ENCODE measurements around the gene NRXN3.

Gene NRXN3

DNA sequence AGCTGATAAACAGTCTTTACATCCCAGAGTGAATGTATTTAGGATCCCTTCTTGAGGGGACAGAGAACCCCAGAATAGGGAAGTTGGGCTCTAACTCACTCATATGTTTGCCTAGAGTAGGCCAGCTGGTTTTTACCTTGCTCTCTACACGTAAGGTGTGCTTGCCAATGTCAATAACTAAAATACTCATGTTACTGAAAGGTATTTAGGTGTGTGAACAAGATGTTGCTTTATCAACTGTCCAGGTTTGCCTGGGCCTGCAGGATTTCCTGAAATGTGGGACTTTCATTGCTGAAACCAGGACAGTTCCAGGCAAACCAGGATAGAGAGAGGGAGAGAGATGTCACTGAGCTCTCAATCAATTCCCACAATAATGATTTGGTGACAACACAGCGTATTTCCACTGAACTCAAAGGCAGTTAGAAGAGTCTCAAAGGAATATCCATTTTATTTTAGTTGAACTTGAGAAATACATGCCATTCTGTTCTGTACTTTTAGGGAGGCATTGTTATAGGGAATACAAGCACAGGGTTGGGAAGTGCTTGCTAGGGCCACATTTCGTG is 171.7 kb downstream of the NRXN3 start:
- TF ChIP-seq, protein P1, sequence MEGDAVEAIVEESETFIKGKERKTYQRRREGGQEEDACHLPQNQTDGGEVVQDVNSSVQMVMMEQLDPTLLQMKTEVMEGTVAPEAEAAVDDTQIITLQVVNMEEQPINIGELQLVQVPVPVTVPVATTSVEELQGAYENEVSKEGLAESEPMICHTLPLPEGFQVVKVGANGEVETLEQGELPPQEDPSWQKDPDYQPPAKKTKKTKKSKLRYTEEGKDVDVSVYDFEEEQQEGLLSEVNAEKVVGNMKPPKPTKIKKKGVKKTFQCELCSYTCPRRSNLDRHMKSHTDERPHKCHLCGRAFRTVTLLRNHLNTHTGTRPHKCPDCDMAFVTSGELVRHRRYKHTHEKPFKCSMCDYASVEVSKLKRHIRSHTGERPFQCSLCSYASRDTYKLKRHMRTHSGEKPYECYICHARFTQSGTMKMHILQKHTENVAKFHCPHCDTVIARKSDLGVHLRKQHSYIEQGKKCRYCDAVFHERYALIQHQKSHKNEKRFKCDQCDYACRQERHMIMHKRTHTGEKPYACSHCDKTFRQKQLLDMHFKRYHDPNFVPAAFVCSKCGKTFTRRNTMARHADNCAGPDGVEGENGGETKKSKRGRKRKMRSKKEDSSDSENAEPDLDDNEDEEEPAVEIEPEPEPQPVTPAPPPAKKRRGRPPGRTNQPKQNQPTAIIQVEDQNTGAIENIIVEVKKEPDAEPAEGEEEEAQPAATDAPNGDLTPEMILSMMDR (IDR thresholded peaks at IDR 0.05; ENCODE audit: poor library complexity, severe bottlenecking) = no peak

GRCh38 chr14:78342879-78343278 is 172.7 kb downstream of the NRXN3 start:
- Histone ChIP-seq H3K4me3 (ENCODE audit: severe bottlenecking) (no peak overlapping the region), H3K27me3 (ENCODE audit: insufficient read depth, poor library complexity, severe bottlenecking) (no peaks in the 10 kb centered on the region), H3K4me1 (ENCODE audit: insufficient read depth, poor library complexity, severe bottlenecking) (peaks cover 31% of the 10 kb centered on the region), H3K36me3 (ENCODE audit: low read depth) (no peaks in the 10 kb centered on the region), H3K9me3 (ENCODE audit: severe bottlenecking) (no peaks in the 10 kb centered on the region), H3K27ac (ENCODE audit: poor library complexity, severe bottlenecking) (no peak overlapping the region)
- TF ChIP-seq, protein P1 (IDR thresholded peaks at IDR 0.05; ENCODE audit: poor library complexity, severe bottlenecking) = no peak
- ATAC-seq (ENCODE audit: low read depth) (no peak), DNase-seq (ENCODE audit: low spot score) (no peak)

More for the DNA sequence above, 171.7 kb downstream of the NRXN3 start:
- ATAC-seq (ENCODE audit: low read depth) (peak; percentile 82), DNase-seq (ENCODE audit: low spot score) (no peak)
- no peaks in the 10 kb centered on the region for H3K36me3 ChIP-seq (ENCODE audit: low read depth)
- H3K4me1 ChIP-seq (ENCODE audit: insufficient read depth, poor library complexity, severe bottlenecking) = peaks cover 31% of the 10 kb centered on the region
- H3K9me3 ChIP-seq (ENCODE audit: severe bottlenecking) = no peaks in the 10 kb centered on the region
- peak overlapping the region; percentile 52 for H3K27ac ChIP-seq (ENCODE audit: poor library complexity, severe bottlenecking)
- H3K27me3 ChIP-seq (ENCODE audit: insufficient read depth, poor library complexity, severe bottlenecking) = no peaks in the 10 kb centered on the region
- H3K4me3 ChIP-seq (ENCODE audit: severe bottlenecking) = no peak overlapping the region

- DNase-seq (ENCODE audit: low spot score) (no peak), ATAC-seq (ENCODE audit: low read depth) (no peak)
- Histone ChIP-seq H3K27ac (ENCODE audit: poor library complexity, severe bottlenecking) (no peak overlapping the region), H3K4me1 (ENCODE audit: insufficient read depth, poor library complexity, severe bottlenecking) (peaks cover 31% of the 10 kb centered on the region), H3K27me3 (ENCODE audit: insufficient read depth, poor library complexity, severe bottlenecking) (no peaks in the 10 kb centered on the region), H3K4me3 (ENCODE audit: severe bottlenecking) (no peak overlapping the region), H3K36me3 (ENCODE audit: low read depth) (no peaks in the 10 kb centered on the region), H3K9me3 (ENCODE audit: severe bottlenecking) (no peaks in the 10 kb centered on the region)
- TF ChIP-seq, protein P1 (IDR thresholded peaks at IDR 0.05; ENCODE audit: poor library complexity, severe bottlenecking) = no peak
These were observed 174.1 kb downstream of the NRXN3 start for GRCh38 chr14:78344290-78344689.

DNA sequence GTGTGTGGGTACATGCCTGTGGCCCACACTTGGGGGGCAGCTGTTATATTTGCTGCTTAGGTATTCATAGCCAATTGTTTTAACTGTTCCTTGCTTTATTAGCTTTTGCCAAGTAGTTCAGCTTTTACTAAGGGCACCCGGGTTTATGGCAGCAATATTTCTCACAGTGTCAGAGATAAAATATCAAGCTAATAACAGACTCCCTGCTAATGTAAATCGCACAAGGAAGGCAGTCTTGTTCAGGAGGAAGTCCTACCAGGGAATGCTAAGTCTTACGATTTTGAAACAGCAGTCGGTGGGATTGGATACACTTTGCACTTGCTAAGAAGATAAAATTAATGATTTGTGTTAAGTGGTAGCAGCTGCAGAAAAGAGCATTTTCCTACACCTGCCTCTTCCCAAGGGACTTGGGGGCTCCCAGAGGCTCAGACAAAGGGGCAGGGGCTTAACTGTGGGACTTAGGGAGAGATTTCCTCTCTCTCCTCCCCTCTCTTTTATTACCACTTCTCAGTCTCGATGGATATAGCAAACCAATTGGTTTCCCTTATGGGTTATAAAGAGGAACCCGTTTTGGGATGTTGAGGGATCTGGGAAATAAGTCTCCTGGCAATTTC is 175.1 kb downstream of the NRXN3 start:
- ATAC-seq (ENCODE audit: low read depth) (no peak), DNase-seq (ENCODE audit: low spot score) (no peak)
- H3K9me3 ChIP-seq (ENCODE audit: severe bottlenecking) = no peaks in the 10 kb centered on the region
- no peaks in the 10 kb centered on the region for H3K27me3 ChIP-seq (ENCODE audit: insufficient read depth, poor library complexity, severe bottlenecking)
- no peak overlapping the region for H3K4me3 ChIP-seq (ENCODE audit: severe bottlenecking)
- TF ChIP-seq, protein P1 (IDR thresholded peaks at IDR 0.05; ENCODE audit: poor library complexity, severe bottlenecking) = no peak
- peaks cover 26% of the 10 kb centered on the region for H3K4me1 ChIP-seq (ENCODE audit: insufficient read depth, poor library complexity, severe bottlenecking)
- H3K27ac ChIP-seq (ENCODE audit: poor library complexity, severe bottlenecking) = no peak overlapping the region
- H3K36me3 ChIP-seq (ENCODE audit: low read depth) = no peaks in the 10 kb centered on the region

DNA sequence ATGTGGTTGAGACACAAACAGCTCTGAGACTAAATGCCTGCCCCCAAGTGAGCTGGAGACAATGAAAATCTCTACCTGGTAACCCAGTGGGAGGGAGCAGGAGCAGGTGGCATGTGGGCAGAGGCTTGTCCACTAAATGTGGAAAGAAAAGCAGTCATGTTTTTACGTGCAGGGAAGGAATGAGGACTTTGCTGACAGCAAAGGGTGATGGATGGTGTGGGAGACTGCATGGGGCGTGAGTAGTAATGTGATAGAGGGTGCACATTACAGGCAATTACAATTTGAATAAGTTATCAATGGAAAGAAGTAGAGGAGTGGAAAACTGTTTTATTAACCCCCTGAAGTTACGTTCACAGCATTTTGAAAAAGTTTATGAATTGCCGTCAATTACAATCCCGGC is 176.6 kb downstream of the NRXN3 start:
- DNase-seq (ENCODE audit: low spot score) (no peak), ATAC-seq (ENCODE audit: low read depth) (no peak)
- TF ChIP-seq, protein P1 (IDR thresholded peaks at IDR 0.05; ENCODE audit: poor library complexity, severe bottlenecking) = no peak
- Histone ChIP-seq H3K27me3 (ENCODE audit: insufficient read depth, poor library complexity, severe bottlenecking) (no peaks in the 10 kb centered on the region), H3K36me3 (ENCODE audit: low read depth) (no peaks in the 10 kb centered on the region), H3K4me3 (ENCODE audit: severe bottlenecking) (no peak overlapping the region), H3K9me3 (ENCODE audit: severe bottlenecking) (no peaks in the 10 kb centered on the region), H3K4me1 (ENCODE audit: insufficient read depth, poor library complexity, severe bottlenecking) (peaks cover 10% of the 10 kb centered on the region), H3K27ac (ENCODE audit: poor library complexity, severe bottlenecking) (no peak overlapping the region)

Data from RWPE2 (cell line).